ENCODE measurements around the gene TYW1B.
A peak's percentile ranks its signal among the peaks of the same experiment; 100 is the strongest.
"Not testable (repeated sequence)": the region's sequence is repeated elsewhere in the genome, so short reads cannot be mapped to it uniquely, and the experiment has no call there.

TYW1B gene, protein sequence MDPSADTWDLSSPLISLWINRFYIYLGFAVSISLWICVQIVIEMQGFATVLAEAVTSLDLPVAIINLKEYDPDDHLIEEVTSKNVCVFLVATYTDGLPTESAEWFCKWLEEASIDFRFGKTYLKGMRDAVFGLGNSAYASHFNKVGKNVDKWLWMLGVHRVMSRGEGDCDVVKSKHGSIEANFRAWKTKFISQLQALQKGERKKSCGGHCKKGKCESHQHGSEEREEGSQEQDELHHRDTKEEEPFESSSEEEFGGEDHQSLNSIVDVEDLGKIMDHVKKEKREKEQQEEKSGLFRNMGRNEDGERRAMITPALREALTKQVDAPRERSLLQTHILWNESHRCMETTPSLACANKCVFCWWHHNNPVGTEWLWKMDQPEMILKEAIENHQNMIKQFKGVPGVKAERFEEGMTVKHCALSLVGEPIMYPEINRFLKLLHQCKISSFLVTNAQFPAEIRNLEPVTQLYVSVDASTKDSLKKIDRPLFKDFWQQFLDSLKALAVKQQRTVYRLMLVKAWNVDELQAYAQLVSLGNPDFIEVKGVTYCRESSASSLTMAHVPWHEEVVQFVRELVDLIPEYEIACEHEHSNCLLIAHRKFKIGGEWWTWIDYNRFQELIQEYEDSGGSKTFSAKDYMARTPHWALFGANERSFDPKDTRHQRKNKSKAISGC

DNA sequence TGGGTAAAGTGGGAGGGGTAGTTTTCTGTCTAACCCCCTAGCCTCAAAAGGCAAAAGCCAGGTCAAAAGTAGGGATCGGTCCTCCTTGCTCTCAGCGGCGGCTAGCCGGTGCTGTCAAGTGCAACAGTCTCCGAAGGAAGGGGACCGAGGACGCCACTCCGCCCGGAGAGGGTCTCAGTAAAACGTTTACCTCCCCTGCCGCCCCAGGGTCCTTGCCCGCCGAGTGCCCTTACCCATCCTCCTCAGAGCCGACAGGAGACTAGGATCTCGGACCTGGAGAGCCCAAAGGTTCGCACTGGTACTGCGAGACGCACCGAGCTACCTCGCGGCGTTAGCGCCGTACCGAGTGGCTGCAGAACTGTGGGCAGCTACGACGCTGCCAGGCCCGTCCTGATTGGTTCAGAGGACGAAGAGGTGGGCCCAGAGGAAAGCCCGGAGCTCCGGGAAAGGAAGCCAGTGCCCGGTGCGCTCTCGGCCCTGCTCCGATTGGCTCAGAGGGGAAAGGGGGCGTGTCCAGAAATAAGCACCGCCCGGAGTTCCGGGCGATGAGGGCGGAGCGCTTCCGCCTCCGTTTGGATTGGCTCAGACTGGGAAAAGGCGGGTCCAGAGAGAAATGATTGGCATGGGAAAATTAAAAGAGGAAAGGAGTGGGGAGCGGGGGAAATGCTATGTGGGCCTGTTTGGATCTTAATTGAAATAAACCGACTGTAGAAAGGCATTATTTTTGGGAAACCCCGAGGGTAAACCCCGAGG is at the start of gene TYW1B:
Gene TYW1B, minus strand, starts transcription at position 362 of the 753 bp plus-strand sequence. Its CDS starts 125 bp downstream, at position 237.
- H3K27ac ChIP-seq: peak within 1 kb of the TSS; percentile 83

DNA sequence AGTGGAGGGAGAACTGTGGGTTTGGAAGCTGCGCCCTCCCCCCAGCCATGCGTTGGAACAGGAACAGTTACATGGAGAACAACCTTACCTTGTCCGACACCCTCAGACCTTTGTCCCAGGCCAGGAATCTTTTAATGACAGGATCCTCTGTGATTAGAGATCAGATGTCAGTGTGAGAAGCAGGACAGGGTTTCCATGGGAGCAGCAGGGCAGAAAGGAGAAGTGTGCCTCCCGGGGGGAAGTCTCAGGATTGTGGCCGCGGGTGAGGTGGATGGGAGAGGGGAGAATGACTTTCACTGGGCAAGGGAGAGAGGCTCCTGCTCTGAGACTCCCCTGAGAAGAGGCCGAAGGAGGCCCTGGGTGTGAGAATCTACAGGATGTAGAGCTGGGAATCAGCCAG is 39.6 kb upstream of the TYW1B start:
- not testable (repeated sequence) for H3K27ac ChIP-seq

DNA sequence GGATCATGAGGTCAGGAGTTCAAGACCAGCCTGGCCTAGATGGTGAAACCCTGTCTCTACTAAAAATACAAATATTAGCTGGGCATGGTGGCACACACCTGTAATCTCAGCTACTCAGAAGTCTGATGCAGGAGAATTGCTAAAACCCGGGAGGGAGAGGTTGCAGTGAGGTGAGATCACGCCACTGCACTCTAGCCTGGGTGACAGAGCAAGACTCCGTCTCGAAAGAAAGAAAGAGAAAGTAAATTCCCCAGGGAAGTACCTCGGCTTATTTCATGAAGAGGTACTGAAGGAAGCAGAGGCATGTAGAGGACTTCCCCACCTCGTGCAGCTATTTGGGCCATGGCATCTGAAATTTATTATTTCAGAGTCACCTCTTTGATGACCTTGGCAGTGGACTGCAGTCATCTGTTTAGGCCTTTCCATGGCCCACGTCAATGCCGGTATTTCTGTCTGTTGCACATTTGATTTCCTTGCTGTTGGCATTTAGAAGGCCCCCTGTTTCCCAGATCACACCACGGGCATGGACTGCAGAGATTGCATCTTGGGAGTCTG is 30.9 kb upstream of the TYW1B start:
- H3K27ac ChIP-seq: not testable (repeated sequence)

DNA sequence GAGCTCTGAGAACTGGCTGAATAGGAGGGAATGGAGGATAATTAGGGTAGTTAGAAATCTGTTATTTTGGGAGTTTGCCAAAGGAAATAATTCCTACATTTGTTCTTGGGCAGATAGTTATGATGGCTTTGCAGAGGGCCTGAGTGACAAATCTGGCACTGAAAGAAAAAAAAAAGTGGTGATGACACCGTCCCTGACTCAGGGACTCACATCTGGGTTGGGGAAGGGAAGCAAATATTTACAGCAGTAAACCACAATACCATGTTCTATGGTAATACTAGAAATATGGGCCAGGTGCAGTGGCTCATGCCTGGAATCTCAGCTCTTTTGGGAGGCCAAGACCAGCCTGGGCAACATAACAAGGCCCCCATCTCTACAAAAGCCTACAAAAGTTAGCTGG is 29.9 kb upstream of the TYW1B start:
- not testable (repeated sequence) for H3K27ac ChIP-seq

DNA sequence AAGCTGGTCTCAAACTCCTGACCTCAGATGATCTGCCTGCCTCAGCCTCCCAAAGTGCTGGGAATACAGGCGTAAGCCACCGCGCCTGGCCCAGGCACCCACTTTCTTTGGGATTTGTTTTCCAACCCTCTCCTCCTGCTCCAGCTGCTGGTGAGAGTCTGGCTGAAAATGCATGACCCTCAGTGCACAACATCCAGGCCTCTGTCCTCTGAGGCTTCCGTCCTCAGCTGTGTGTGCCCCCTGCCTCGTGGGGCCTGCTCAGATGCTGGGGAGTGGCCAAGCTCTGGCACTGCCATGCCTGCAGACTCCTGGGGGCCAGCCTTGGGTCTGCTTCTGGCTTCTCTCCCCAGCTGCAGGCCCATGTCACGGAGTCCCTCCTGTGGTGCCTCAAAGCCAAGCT is 27.3 kb upstream of the TYW1B start:
- not testable (repeated sequence) for H3K27ac ChIP-seq

DNA sequence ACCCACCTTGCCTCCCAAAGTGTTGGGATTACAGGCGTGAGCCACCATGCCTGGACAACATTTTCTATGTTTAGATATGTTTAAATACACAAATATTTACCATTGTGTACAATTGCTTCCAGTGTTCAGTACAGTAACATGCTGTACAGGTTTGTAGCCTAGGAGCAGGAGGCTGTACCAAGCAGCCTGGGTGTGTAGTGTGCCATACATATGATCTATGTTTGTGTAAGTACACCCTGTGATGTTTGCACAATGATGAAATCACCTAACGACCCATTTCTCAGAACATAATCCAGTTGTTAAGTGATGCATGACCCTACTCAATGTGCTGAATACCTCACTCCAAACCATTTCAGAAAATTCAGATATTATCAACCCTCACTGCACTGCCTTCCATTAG is 24.9 kb upstream of the TYW1B start:
- not testable (repeated sequence) for H3K27ac ChIP-seq

DNA sequence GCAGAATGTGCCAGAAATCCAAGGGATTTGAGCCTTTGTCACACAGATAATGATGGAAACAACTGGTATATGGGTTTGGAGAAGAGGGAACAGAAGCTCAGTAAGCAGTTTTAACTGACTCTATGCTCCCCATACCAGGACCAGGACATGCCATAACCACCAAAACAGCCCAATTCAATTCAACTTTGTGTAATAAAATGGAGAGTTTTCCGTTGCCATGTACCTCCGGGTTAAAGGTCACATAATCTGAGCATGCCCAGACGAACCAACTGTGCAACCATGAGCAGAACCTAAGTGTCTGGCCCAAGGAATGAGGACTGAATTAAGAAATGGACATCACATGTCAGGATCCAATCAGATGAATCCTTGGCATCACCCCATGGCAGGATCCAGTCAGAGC is 22.7 kb upstream of the TYW1B start:
- not testable (repeated sequence) for H3K27ac ChIP-seq

DNA sequence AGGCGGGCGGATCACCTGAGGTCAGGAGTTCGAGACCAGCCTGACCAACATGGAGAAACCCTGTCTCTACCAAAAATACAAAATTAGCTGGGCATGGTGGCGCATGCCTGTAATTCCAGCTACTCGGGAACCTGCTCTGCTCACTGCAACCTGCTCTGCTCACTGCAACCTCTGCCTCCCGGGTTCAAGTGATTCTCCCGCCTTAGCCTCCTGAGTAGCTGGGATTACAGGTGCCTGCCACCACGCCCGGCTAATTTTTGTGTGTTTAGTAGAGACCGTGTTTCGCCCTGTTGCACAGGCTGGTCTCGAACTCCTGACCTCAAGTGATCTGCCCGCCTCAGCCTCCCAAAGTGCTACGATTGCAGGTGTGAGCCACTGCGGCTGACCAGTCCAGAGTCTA is 16.1 kb upstream of the TYW1B start:
- not testable (repeated sequence) for H3K27ac ChIP-seq

DNA sequence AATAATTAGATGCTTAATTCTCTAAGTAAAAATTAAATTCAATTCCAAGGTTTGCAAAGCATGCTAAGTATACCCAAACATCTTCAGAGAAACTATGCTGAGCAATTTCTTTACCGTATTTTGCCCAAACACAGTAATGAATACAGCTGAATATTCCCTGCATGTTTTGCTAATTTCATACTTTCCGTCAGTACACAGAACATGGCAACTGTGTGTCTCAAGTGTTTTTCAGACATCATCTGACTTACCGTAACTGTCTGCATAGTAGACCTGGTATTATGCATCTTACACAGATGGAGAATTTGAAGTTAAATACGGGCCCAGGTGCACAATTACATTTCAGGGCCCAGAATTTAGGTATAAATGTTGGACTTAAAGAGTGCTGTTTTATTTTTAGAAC is 15.2 kb upstream of the TYW1B start:
- not testable (repeated sequence) for H3K27ac ChIP-seq

DNA sequence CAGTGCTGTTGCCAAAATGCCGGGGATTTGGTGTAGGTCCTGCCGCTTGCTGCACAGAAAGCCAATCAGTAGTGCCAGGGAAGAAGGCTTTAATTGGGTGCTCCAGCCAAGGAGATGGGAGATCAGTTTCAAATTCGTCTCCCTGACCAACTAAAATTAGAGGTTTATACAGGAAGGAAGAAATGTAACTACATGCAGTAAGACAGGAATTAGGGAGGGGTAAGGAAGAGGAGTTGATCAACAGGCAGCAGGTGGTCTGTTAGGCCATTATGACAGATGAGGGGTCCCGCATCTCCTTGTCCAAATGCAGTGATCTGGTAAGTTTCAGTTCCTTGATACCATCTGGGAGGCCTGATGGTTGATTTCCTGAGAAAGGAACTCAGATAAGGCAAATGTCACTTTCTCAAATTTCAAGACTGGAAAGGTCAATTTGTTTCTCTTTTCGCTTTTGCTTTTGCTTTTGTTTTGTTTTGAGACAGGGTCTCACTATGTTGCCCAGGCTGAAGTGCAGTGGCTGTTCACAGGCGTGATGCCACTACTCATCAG is 13.0 kb upstream of the TYW1B start:
- H3K27ac ChIP-seq: not testable (repeated sequence)

DNA sequence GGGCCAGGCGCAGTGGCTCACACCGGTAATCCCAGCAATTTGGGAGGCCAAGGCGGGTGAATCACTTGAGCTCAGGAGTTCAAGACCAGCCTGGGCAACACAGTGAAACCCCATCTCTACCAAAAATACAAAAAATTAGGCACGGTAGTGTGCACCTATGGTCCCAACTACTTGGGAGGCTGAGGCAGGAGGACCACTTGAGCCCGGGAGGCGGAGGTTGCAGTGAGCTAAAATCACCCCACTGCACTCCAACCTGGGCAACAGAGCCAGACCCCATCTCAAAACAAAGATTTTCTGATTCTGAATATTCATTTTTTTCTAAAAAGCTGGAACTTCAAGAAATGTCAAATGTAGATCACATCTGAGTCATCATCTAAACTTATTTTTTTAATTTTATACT is 10.3 kb upstream of the TYW1B start:
- not testable (repeated sequence) for H3K27ac ChIP-seq

DNA sequence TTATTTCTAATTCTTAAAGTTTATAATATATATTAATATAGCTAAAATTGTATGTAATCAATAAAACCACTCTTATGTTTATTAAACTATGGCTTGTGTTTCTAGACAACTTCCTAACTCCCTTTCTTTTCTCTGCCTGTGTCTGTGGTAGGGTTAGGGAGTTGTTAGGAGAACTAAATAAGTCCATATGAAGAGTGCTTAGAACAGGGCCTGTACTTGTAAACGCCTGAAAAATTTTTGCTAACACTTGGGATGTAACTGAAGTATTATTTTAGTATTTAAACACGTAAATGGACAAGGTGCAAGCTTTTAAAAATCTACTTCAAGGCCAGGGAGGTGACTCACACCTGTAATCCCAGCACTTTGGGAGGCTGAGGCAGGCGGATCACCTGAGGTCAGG is 9.3 kb upstream of the TYW1B start:
- not testable (repeated sequence) for H3K27ac ChIP-seq

DNA sequence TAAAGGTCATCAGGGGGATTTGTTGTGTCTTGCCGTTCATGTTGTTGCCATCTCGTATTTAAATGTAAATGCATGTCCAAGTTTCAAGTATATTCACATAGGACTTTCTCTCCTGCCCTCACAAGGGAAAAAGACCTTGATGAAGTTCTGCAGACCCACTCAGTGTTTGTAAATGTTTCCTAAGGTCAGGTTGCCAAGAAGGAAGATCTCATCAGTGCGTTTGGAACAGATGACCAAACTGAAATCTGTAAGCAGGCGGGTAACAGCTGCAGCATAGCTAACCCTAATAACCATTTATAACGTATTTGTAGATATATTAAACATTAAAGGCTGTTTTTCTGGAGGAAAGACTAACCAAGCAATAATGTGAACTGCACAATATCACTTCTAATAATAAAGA is 2.6 kb upstream of the TYW1B start:
- H3K27ac ChIP-seq: peak overlapping the region; percentile 83; the same call in 1 of the 2 replicates

DNA sequence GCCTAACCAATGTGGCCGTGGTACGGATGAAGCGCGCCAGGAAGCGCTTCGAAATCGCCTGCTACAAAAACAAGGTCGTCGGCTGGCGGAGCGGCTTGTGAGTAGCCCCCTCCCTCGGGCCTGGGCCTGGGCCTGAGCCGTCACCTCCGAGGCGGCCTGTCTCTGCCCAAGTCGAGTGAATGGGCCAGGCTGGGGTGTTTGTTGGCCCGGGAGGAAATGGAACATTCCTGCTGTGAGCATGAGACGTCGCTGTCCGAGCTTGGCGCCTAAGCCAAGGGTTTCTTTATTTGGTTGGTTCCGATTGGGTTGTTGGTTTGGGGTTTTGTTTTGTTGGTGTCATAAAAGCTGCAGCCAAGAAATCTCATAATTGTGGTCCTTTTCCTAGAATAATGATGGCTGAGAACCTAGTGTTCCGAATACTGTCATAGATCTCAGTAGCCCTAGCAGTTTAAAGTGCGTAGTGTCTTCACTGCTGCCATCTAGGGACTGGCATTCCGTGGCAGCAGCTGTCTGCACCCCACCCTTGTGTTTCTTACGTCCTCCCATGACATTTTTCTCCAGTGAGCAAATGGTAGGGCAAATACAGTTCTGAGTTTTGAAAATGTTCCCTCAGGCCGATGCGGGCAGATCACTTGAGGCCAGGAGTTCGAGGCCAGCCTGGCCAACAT is 1.8 kb upstream of the TYW1B start:
- peak overlapping the region; percentile 83 for H3K27ac ChIP-seq
- TF ChIP-seq, protein P1, sequence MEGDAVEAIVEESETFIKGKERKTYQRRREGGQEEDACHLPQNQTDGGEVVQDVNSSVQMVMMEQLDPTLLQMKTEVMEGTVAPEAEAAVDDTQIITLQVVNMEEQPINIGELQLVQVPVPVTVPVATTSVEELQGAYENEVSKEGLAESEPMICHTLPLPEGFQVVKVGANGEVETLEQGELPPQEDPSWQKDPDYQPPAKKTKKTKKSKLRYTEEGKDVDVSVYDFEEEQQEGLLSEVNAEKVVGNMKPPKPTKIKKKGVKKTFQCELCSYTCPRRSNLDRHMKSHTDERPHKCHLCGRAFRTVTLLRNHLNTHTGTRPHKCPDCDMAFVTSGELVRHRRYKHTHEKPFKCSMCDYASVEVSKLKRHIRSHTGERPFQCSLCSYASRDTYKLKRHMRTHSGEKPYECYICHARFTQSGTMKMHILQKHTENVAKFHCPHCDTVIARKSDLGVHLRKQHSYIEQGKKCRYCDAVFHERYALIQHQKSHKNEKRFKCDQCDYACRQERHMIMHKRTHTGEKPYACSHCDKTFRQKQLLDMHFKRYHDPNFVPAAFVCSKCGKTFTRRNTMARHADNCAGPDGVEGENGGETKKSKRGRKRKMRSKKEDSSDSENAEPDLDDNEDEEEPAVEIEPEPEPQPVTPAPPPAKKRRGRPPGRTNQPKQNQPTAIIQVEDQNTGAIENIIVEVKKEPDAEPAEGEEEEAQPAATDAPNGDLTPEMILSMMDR (conservative IDR thresholded peaks at IDR 0.05): peak; percentile 71

DNA sequence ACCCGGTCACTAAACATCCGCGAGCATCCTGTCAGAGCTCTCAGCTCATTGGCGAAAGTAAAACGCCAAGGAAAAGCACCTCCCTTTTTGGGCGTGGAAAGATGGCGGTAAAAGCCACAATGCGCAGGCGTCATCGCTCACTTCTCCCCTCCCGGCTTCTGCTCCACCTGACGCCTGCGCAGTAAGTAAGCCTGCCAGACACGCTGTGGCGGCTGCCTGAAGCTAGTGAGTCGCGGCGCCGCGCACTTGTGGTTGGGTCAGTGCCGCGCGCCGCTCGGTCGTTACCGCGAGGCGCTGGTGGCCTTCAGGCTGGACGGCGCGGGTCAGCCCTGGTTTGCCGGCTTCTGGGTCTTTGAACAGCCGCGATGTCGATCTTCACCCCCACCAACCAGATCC is 1.3 kb upstream of the TYW1B start:
- H3K27ac ChIP-seq: peak overlapping the region; percentile 83
